Measurements from ENCODE around the gene FTCD.

GRCh38 chr21:46188226-46189212 lies 33.1 kb upstream of the FTCD start:
- TF ChIP-seq POLR2A (IDR thresholded peaks at IDR 0.05) (peak in 2 of 4 donors; percentile 17 to 18), POLR2AphosphoS5 (IDR thresholded peaks at IDR 0.05) (peak in 1 of 2 donors; percentile 60), CTCF (IDR thresholded peaks at IDR 0.05) (no peak)
